ENCODE results near the gene TOGARAM2.

Gene TOGARAM2

DNA sequence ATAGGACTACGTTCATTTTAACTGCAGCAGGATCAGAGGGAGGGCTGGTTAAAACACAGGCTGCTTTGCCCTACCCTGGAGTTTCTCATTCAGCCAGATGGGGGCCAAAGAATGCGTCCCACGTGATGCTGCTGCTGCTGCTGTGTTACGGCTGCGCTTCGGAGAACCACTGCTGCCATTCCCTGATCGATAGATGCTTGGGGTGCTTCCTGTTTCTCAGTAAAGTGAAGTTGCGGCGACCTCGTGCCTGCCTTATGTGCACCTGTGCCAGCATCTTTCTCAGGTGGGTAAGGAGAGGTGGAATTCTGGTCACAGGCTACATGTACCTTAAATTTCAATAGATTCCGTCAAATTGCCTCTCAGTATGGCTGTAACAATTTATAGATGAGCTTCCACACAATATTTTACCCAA is 24.7 kb upstream of the TOGARAM2 start:
- Histone ChIP-seq H3K4me1 (ENCODE audit: low read length) (peaks cover 8% of the 10 kb centered on the region; the same call in 1 of the 2 replicates), H3K4me3 (ENCODE audit: low read length) (peak overlapping the region; percentile 68), H2AFZ (ENCODE audit: low read depth, low read length) (peak overlapping the region; percentile 13; the same call in 1 of the 2 replicates), H3K79me2 (ENCODE audit: low read length) (no peaks in the 10 kb centered on the region), H3K4me2 (ENCODE audit: low read length) (peak overlapping the region; percentile 71), H3K36me3 (replicated peaks; ENCODE audit: low read depth, low read length) (no peaks in the 10 kb centered on the region), H3K27ac (ENCODE audit: low read length) (no peak overlapping the region), H3K27me3 (ENCODE audit: low read depth, low read length) (no peaks in the 10 kb centered on the region), H4K20me1 (ENCODE audit: insufficient read depth, low read length) (no peaks in the 10 kb centered on the region), H3K9me3 (ENCODE audit: insufficient read depth, low read length) (no peaks in the 10 kb centered on the region), H3K9ac (ENCODE audit: low read length) (no peak overlapping the region)
- no peak for TF ChIP-seq EZH2phosphoT487 (IDR thresholded peaks at IDR 0.05; ENCODE audit: low read depth)
- TF ChIP-seq, protein P1, sequence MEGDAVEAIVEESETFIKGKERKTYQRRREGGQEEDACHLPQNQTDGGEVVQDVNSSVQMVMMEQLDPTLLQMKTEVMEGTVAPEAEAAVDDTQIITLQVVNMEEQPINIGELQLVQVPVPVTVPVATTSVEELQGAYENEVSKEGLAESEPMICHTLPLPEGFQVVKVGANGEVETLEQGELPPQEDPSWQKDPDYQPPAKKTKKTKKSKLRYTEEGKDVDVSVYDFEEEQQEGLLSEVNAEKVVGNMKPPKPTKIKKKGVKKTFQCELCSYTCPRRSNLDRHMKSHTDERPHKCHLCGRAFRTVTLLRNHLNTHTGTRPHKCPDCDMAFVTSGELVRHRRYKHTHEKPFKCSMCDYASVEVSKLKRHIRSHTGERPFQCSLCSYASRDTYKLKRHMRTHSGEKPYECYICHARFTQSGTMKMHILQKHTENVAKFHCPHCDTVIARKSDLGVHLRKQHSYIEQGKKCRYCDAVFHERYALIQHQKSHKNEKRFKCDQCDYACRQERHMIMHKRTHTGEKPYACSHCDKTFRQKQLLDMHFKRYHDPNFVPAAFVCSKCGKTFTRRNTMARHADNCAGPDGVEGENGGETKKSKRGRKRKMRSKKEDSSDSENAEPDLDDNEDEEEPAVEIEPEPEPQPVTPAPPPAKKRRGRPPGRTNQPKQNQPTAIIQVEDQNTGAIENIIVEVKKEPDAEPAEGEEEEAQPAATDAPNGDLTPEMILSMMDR (IDR thresholded peaks at IDR 0.05; ENCODE audit: low read depth, low read length) = no peak

DNA sequence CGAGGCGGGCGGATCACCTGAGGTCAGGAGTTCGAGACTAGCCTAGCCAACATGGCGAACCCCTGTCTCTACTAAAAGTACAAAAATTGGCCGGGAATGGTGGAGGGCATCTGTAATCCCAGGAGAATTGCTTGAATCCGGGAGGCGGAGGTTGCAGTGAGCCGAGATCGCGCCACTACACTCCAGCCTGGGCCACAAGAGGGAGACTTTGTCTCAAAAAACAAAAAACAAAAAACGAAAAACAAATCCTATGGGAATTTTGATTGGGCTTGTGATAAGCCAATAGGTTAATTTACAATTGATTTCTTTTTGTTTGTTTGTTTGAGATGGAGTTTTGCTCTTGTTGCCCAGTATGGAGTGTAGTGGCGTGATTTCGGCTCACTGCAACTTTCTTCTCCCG is 24.2 kb upstream of the TOGARAM2 start:
- Histone ChIP-seq H3K9ac (ENCODE audit: low read length) (no peak overlapping the region), H3K4me2 (ENCODE audit: low read length) (peak overlapping the region; percentile 71), H3K36me3 (replicated peaks; ENCODE audit: low read depth, low read length) (no peaks in the 10 kb centered on the region), H3K4me3 (ENCODE audit: low read length) (peak overlapping the region; percentile 68), H3K27me3 (ENCODE audit: low read depth, low read length) (no peaks in the 10 kb centered on the region), H3K9me3 (ENCODE audit: insufficient read depth, low read length) (no peaks in the 10 kb centered on the region), H3K27ac (ENCODE audit: low read length) (no peak overlapping the region), H4K20me1 (ENCODE audit: insufficient read depth, low read length) (no peaks in the 10 kb centered on the region), H2AFZ (ENCODE audit: low read depth, low read length) (peak overlapping the region; percentile 13; the same call in 1 of the 2 replicates), H3K79me2 (ENCODE audit: low read length) (no peaks in the 10 kb centered on the region), H3K4me1 (ENCODE audit: low read length) (peaks cover 8% of the 10 kb centered on the region; the same call in 1 of the 2 replicates)
- no peak for TF ChIP-seq EZH2phosphoT487 (IDR thresholded peaks at IDR 0.05; ENCODE audit: low read depth)
- TF ChIP-seq, protein P1 (IDR thresholded peaks at IDR 0.05; ENCODE audit: low read depth, low read length) = peak; percentile 62

DNA sequence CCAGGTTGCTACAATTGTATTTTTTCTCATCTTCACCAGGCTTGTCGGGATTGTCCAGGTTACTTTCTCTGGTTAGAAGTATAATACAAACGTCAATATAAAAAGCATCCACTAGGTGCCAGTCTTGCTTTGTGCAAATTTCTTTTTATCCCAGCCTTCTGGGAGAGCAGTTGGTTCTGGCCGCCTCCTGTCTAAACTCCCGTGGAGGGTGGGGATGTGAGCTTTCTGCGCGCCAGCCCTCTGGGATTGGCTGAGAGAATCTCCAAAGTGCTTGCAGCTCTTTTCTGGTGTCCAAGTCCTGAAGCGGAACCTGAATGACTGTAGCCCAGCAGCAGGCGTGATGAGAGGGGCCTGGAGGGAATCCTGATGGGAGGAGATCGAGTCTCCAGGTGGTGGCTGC is 22.4 kb upstream of the TOGARAM2 start:
- Histone ChIP-seq H3K79me2 (ENCODE audit: low read length) (no peaks in the 10 kb centered on the region), H3K4me3 (ENCODE audit: low read length) (no peak overlapping the region), H3K9me3 (ENCODE audit: insufficient read depth, low read length) (no peaks in the 10 kb centered on the region), H3K27ac (ENCODE audit: low read length) (no peak overlapping the region), H3K4me1 (ENCODE audit: low read length) (peaks cover 8% of the 10 kb centered on the region; the same call in 1 of the 2 replicates), H3K36me3 (replicated peaks; ENCODE audit: low read depth, low read length) (no peaks in the 10 kb centered on the region), H3K4me2 (ENCODE audit: low read length) (0 out of 2 replicates have a peak overlapping the region, but pooled peaks have one; percentile 26), H4K20me1 (ENCODE audit: insufficient read depth, low read length) (no peaks in the 10 kb centered on the region), H3K9ac (ENCODE audit: low read length) (no peak overlapping the region), H3K27me3 (ENCODE audit: low read depth, low read length) (no peaks in the 10 kb centered on the region), H2AFZ (ENCODE audit: low read depth, low read length) (no peak overlapping the region)
- no peak for TF ChIP-seq EZH2phosphoT487 (IDR thresholded peaks at IDR 0.05; ENCODE audit: low read depth)
- TF ChIP-seq, protein P1 (IDR thresholded peaks at IDR 0.05; ENCODE audit: low read depth, low read length) = peak; percentile 70

DNA sequence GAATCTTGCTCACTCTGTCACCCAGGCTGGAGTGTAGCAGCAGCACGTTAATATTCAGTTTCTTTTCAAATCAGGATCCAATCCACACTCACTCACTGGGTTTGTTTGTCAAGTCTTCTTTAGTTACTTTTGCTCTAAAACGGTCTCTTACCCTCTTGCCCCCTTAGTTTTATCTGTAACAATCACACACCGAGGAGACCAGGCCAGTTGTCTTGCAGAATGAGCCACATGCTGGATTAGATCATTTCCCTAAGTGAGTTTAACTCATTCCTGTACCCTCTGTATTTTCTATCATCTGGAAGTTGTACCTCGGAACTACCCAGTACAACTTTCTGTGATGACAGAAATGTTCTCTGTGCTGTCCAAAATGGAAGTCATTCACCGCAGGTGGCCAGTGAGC is 20.7 kb upstream of the TOGARAM2 start:
- H3K9ac ChIP-seq (ENCODE audit: low read length) = no peak overlapping the region
- H4K20me1 ChIP-seq (ENCODE audit: insufficient read depth, low read length) = no peaks in the 10 kb centered on the region
- no peaks in the 10 kb centered on the region for H3K79me2 ChIP-seq (ENCODE audit: low read length)
- no peak overlapping the region for H2AFZ ChIP-seq (ENCODE audit: low read depth, low read length)
- no peaks in the 10 kb centered on the region for H3K9me3 ChIP-seq (ENCODE audit: insufficient read depth, low read length)
- peaks cover 8% of the 10 kb centered on the region; the same call in 1 of the 2 replicates for H3K4me1 ChIP-seq (ENCODE audit: low read length)
- TF ChIP-seq, protein P1 (IDR thresholded peaks at IDR 0.05; ENCODE audit: low read depth, low read length) = no peak
- no peak for TF ChIP-seq EZH2phosphoT487 (IDR thresholded peaks at IDR 0.05; ENCODE audit: low read depth)
- H3K27me3 ChIP-seq (ENCODE audit: low read depth, low read length) = no peaks in the 10 kb centered on the region
- no peak overlapping the region for H3K4me3 ChIP-seq (ENCODE audit: low read length)
- H3K27ac ChIP-seq (ENCODE audit: low read length) = no peak overlapping the region
- H3K4me2 ChIP-seq (ENCODE audit: low read length) = no peak overlapping the region
- no peaks in the 10 kb centered on the region for H3K36me3 ChIP-seq (replicated peaks; ENCODE audit: low read depth, low read length)

Data from OCI-LY3 (cell line).